Body of pancreas (tissue), 4 donors: ENCODE results near the gene AP1M1. TPM values are rescaled to one million over a fixed set of nuclear protein-coding genes. Genes with fewer than 3 reads are reported as not detected.
"Not testable (repeated sequence)": the region's sequence is repeated elsewhere in the genome, so short reads cannot be mapped to it uniquely, and the experiment has no call there.

ENCODE experiments used
- ATAC-seq: fragments of 150-250 bp; one replicate; pipeline ENCODE4 v1.9.1; 2016
- DNase-seq, 4 donors: peaks; one replicate each; pipeline ENCODE4 v3.0.0-alpha.2; 2019
- H3K27ac ChIP-seq, 4 donors: fragments of 200-600 bp; sonication (generic); 1 replicate in 3 of 4; 2 replicates in 1 of 4; pipeline versions ENCODE4 v1.5.1 to v1.6.1; 2016 to 2019; ENCODE audit warnings: mild to moderate bottlenecking in 1 of 4, mixed read lengths in 1 of 4, moderate library complexity in 1 of 4
- H3K27me3 ChIP-seq, 2 donors: fragments of 200-600 bp; sonication (generic); one replicate each; pipeline ENCODE4 v1.6.0; 2016; ENCODE audit warnings: mild to moderate bottlenecking in 1 of 2
- H3K36me3 ChIP-seq, 2 donors: fragments of 200-600 bp; sonication (generic); replicated peaks in 1 of 2; 2 replicates each; pipeline ENCODE4 v1.5.1; 2016; ENCODE audit warnings: low read depth in 2 of 2; ENCODE audit not compliant: insufficient read depth in 1 of 2
- H3K4me1 ChIP-seq: fragments of 200-600 bp; sonication (generic); one replicate; pipeline ENCODE4 v1.6.0; 2016
- H3K4me3 ChIP-seq, 2 donors: fragments of 200-600 bp; sonication (generic); 1 replicate in 1 of 2; 2 replicates in 1 of 2; pipeline ENCODE4 v1.5.1; 2016 to 2019
- H3K9me3 ChIP-seq, 3 donors: fragments of 200-600 bp; sonication (generic); 1 replicate in 2 of 3; 2 replicates in 1 of 3; pipeline ENCODE4 v1.5.1; 2016
- POLR2A ChIP-seq, 3 donors: fragments of 450-650 bp; IDR thresholded peaks; one replicate each; pipeline ENCODE4 v1.6.1; 2016; ENCODE audit warnings: antibody characterized with exemption in 3 of 3, mild to moderate bottlenecking in 2 of 3
- WGBS, 2 donors: methylation state at CpG; one replicate each; pipeline ENCODE4 v1.1.5; 2017; 5-methylcytosine and 5-hydroxymethylcytosine counted together
- intact Hi-C: fragments of 100-400 bp; cut with DNase I; formaldehyde crosslinking; loops from one replicate; pipeline ENCODE4 v1.15.1; 2023
- total RNA-seq, 2 donors: library from RNA; depleted of rRNA; stranded (reverse); fragments of >200 nt; gene quantifications; one replicate each; pipeline ENCODE4 v1.1.0, GENCODE V29; 2016
- TF ChIP-seq, protein P1 (sequence below), 7 experiments: fragments of 450-650 bp in 4 of 7; fragments of 200-600 bp in 3 of 7; sonication (generic) in 3 of 7; IDR thresholded peaks; one replicate each; pipeline ENCODE4 v1.5.1; 2016 to 2019; ENCODE audit warnings: antibody characterized with exemption in 7 of 7

AP1M1 gene
- total RNA-seq, 2 donors from 2014 or later, result 22.3 to 23.1 TPM

- DNase-seq (no peak), ATAC-seq (no peak)
- WGBS, 2 donors, result 71 to 81% methylated on average over 4 of the region's 4 CpGs
- Histone ChIP-seq H3K27me3 (no peaks in the 10 kb centered on the region), H3K4me3 (no peak overlapping the region), H3K27ac (no peak overlapping the region), H3K36me3 (no peaks in the 10 kb centered on the region), H3K9me3 (no peaks in the 10 kb centered on the region), H3K4me1 (peaks cover 19% of the 10 kb centered on the region)
- intact Hi-C loops, result no loop called here
- TF ChIP-seq POLR2A (IDR thresholded peaks at IDR 0.05), result no peak
- TF ChIP-seq, protein P1, sequence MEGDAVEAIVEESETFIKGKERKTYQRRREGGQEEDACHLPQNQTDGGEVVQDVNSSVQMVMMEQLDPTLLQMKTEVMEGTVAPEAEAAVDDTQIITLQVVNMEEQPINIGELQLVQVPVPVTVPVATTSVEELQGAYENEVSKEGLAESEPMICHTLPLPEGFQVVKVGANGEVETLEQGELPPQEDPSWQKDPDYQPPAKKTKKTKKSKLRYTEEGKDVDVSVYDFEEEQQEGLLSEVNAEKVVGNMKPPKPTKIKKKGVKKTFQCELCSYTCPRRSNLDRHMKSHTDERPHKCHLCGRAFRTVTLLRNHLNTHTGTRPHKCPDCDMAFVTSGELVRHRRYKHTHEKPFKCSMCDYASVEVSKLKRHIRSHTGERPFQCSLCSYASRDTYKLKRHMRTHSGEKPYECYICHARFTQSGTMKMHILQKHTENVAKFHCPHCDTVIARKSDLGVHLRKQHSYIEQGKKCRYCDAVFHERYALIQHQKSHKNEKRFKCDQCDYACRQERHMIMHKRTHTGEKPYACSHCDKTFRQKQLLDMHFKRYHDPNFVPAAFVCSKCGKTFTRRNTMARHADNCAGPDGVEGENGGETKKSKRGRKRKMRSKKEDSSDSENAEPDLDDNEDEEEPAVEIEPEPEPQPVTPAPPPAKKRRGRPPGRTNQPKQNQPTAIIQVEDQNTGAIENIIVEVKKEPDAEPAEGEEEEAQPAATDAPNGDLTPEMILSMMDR (IDR thresholded peaks at IDR 0.05), result no peak
Measured at GRCh38 chr19:16280306-16280705, 82.6 kb downstream of the AP1M1 start.

DNA sequence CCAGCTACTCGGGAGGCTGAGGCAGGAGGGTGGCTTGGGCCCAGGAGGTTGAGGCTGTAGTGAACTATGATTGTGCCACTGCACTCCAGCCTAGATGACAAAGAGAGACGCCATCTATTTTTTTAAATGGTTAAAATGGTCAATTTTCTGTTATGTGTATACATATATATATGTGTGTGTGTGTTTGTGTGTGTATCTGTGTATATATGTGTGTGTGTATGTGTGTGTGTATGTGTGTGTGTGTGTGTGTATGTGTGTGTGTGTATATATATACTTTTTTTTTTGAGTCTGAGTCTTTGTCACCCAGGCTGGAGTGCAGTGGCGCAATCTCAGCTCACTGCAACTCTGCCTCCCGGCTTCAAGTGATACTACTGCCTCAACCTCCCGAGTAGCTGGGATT is 84.0 kb downstream of the AP1M1 start:
- Histone ChIP-seq H3K36me3 (no peaks in the 10 kb centered on the region), H3K4me3 (no peak overlapping the region), H3K9me3 (no peaks in the 10 kb centered on the region), H3K27me3 (no peaks in the 10 kb centered on the region), H3K27ac (no peak overlapping the region), H3K4me1 (peaks cover 32% of the 10 kb centered on the region)
- 86 to 94% methylated on average over 4 to 5 of the region's 5 CpGs for WGBS, 2 donors
- ATAC-seq (no peak), DNase-seq (no peak)
- intact Hi-C loops, result no loop called here
- TF ChIP-seq, protein P1 (IDR thresholded peaks at IDR 0.05), result no peak
- TF ChIP-seq POLR2A (IDR thresholded peaks at IDR 0.05), result no peak

- intact Hi-C loops, result no loop called here
- WGBS, 2 donors, result 35 to 45% methylated on average over 26 to 35 of the region's 36 CpGs
- Histone ChIP-seq H3K9me3 (no peaks in the 10 kb centered on the region), H3K36me3 (no peaks in the 10 kb centered on the region), H3K27me3 (no peaks in the 10 kb centered on the region), H3K4me1 (peaks cover 33% of the 10 kb centered on the region), H3K4me3 (no peak overlapping the region), H3K27ac (peak overlapping the region; percentile 38 to 85 (median 65))
- DNase-seq (peak; percentile 33 to 69 (median 48)), ATAC-seq (peak; percentile 66)
- TF ChIP-seq POLR2A (IDR thresholded peaks at IDR 0.05), result peak in 2 of 3 donors; percentile 67 to 68
- TF ChIP-seq, protein P1 (IDR thresholded peaks at IDR 0.05), result no peak
Measured at GRCh38 chr19:16283210-16284061, 85.7 kb downstream of the AP1M1 start.

- no peak for TF ChIP-seq POLR2A (IDR thresholded peaks at IDR 0.05)
- TF ChIP-seq, protein P1 (IDR thresholded peaks at IDR 0.05), result no peak
- H3K4me3 ChIP-seq, result no peak overlapping the region
- no peak for DNase-seq
- intact Hi-C loops, result no loop called here
- no peaks in the 10 kb centered on the region for H3K9me3 ChIP-seq
- peaks cover 25% of the 10 kb centered on the region for H3K4me1 ChIP-seq
- peak overlapping the region in 3 of 4 donors; percentile 38 to 85 (median 70) for H3K27ac ChIP-seq
- no peaks in the 10 kb centered on the region for H3K36me3 ChIP-seq
- no peaks in the 10 kb centered on the region for H3K27me3 ChIP-seq
- WGBS, 2 donors, result 88 to 89% methylated on average over 9 of the region's 9 CpGs
- ATAC-seq, result no peak
Measured at GRCh38 chr19:16284505-16284904, 86.8 kb downstream of the AP1M1 start.

- H3K27me3 ChIP-seq, ATAC-seq, H3K4me3 ChIP-seq, H3K9me3 ChIP-seq, DNase-seq, H3K36me3 ChIP-seq, intact Hi-C loops: not testable (repeated sequence)
- 79 to 86% methylated on average over 3 of the region's 3 CpGs for WGBS, 2 donors
- peaks cover 24% of the 10 kb centered on the region for H3K4me1 ChIP-seq
- H3K27ac ChIP-seq, result peak overlapping the region in 2 of 4 donors; percentile 25 to 85
Measured at GRCh38 chr19:16285079-16285478, 87.4 kb downstream of the AP1M1 start.
